DOHH2 (cell line): ENCODE measurements around the gene IL17D.

Experiments
- CTCF ChIP-seq: fragments of 200-600 bp; sonication (generic); IDR thresholded peaks from one replicate; pipeline ENCODE4 v1.5.1; 2014; ENCODE audit warnings: antibody characterized with exemption, mild to moderate bottlenecking, low read depth, low read length; ENCODE audit not compliant: poor library complexity, severe bottlenecking
- EZH2phosphoT487 ChIP-seq: fragments of 200-600 bp; sonication (generic); IDR thresholded peaks from 2 replicates; pipeline ENCODE4 v1.6.1; 2017; ENCODE audit warnings: borderline replicate concordance, mild to moderate bottlenecking, antibody characterized with exemption, low read length, moderate library complexity, mixed read lengths

DNA sequence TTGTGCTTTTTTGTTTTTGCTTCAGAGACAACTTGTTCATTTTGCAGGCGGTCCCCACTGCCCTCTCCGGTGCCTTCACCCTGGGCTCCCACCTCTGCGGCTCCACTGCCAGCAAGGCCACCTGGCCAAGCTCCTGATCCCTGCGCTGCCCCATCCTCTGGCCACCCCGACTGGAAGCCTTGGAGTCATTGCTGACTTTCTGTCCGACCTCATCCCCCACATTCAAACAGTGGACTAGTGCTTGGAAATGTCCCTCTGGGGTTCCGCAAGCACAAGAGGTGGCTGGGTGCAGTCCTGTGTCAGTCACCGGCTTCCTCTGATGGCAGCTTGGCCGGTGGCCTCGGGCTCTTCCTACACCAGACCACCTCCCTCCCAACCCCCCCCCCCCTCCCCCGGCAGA lies 17.0 kb downstream of the IL17D start:
- TF ChIP-seq CTCF (no peak), EZH2phosphoT487 (no peak)
